ENCODE data around the gene ZNF385B. TPM values are rescaled to one million over a fixed set of nuclear protein-coding genes. Genes with fewer than 3 reads are reported as not detected.
"Not testable (repeated sequence)": the region's sequence is repeated elsewhere in the genome, so short reads cannot be mapped to it uniquely, and the experiment has no call there.

The ZNF385B gene
- total RNA-seq, 1 donor from 2014 or later = not detected

GRCh38 chr2:179787601-179788000, 73.8 kb downstream of the ZNF385B start:
- DNase-seq (ENCODE audit: low read depth) = no peak
- Histone ChIP-seq H3K27me3 (ENCODE audit: control insufficient read depth, insufficient read depth, low read length) (no peaks in the 10 kb centered on the region), H3K4me3 (ENCODE audit: low read depth, low read length) (no peak overlapping the region), H3K36me3 (ENCODE audit: control insufficient read depth, insufficient read depth, low read length) (no peaks in the 10 kb centered on the region)
- TF ChIP-seq CTCF (IDR thresholded peaks at IDR 0.05; ENCODE audit: insufficient read depth, low read length, severe bottlenecking) = no peak
- no peak for FAIRE-seq

GRCh38 chr2:179785902-179786301, 75.5 kb downstream of the ZNF385B start:
- Histone ChIP-seq H3K36me3 (ENCODE audit: control insufficient read depth, insufficient read depth, low read length) (no peaks in the 10 kb centered on the region), H3K4me3 (ENCODE audit: low read depth, low read length) (no peak overlapping the region), H3K27me3 (ENCODE audit: control insufficient read depth, insufficient read depth, low read length) (no peaks in the 10 kb centered on the region)
- peak; percentile 29 for DNase-seq (ENCODE audit: low read depth)
- no peak for FAIRE-seq
- no peak for TF ChIP-seq CTCF (IDR thresholded peaks at IDR 0.05; ENCODE audit: insufficient read depth, low read length, severe bottlenecking)

- H3K36me3 ChIP-seq (ENCODE audit: control insufficient read depth, insufficient read depth, low read length); H3K27me3 ChIP-seq (ENCODE audit: control insufficient read depth, insufficient read depth, low read length); DNase-seq (ENCODE audit: low read depth); H3K4me3 ChIP-seq (ENCODE audit: low read depth, low read length); FAIRE-seq: not testable (repeated sequence)
These were observed 79.1 kb downstream of the ZNF385B start for GRCh38 chr2:179782346-179782745.

GRCh38 chr2:179773986-179774385, 87.4 kb downstream of the ZNF385B start:
- no peak for FAIRE-seq
- no peaks in the 10 kb centered on the region for H3K27me3 ChIP-seq (ENCODE audit: control insufficient read depth, insufficient read depth, low read length)
- no peak for DNase-seq (ENCODE audit: low read depth)

GRCh38 chr2:179772346-179772745, 89.1 kb downstream of the ZNF385B start:
- TF ChIP-seq CTCF (IDR thresholded peaks at IDR 0.05; ENCODE audit: insufficient read depth, low read length, severe bottlenecking) = no peak
- DNase-seq (ENCODE audit: low read depth) (no peak), FAIRE-seq (no peak)
- Histone ChIP-seq H3K4me3 (ENCODE audit: low read depth, low read length) (no peak overlapping the region), H3K27me3 (ENCODE audit: control insufficient read depth, insufficient read depth, low read length) (no peaks in the 10 kb centered on the region), H3K36me3 (ENCODE audit: control insufficient read depth, insufficient read depth, low read length) (no peaks in the 10 kb centered on the region)

More at GRCh38 chr2:179773986-179774385, 87.4 kb downstream of the ZNF385B start:
- TF ChIP-seq CTCF (IDR thresholded peaks at IDR 0.05; ENCODE audit: insufficient read depth, low read length, severe bottlenecking) = no peak
- Histone ChIP-seq H3K4me3 (ENCODE audit: low read depth, low read length) (no peak overlapping the region), H3K36me3 (ENCODE audit: control insufficient read depth, insufficient read depth, low read length) (no peaks in the 10 kb centered on the region)

- Histone ChIP-seq H3K27me3 (ENCODE audit: control insufficient read depth, insufficient read depth, low read length) (no peaks in the 10 kb centered on the region), H3K36me3 (ENCODE audit: control insufficient read depth, insufficient read depth, low read length) (no peaks in the 10 kb centered on the region), H3K4me3 (ENCODE audit: low read depth, low read length) (no peak overlapping the region)
- DNase-seq (ENCODE audit: low read depth) (peak; percentile 91), FAIRE-seq (no peak)
- TF ChIP-seq CTCF (IDR thresholded peaks at IDR 0.05; ENCODE audit: insufficient read depth, low read length, severe bottlenecking) = no peak
These were observed 89.6 kb downstream of the ZNF385B start for GRCh38 chr2:179771791-179772190.

All from bronchial epithelial cell (primary cell).